K562 (cell line): Measurements from ENCODE around the gene NDUFC2. TPM values are rescaled to one million over a fixed set of nuclear protein-coding genes. Genes with fewer than 3 reads are reported as not detected.

Source experiments
- MGA ChIP-seq: fragments of 450-650 bp; IDR thresholded peaks from 2 replicates; pipeline ENCODE4 v1.6.1; 2016; ENCODE audit warnings: mild to moderate bottlenecking, moderate library complexity
- MYBL2 ChIP-seq, 2 experiments: fragments of 450-650 bp in 1 of 2; sonication (generic) in 1 of 2; formaldehyde crosslinking in 1 of 2; IDR thresholded peaks; 2 replicates each; pipeline versions ENCODE4 v1.6.1 to v1.8.1; 2017 to 2022; ENCODE audit warnings: borderline replicate concordance in 1 of 2, inconsistent platforms in 1 of 2, low read depth in 1 of 2, mild to moderate bottlenecking in 1 of 2, missing genetic modification reagents in 1 of 2, moderate library complexity in 1 of 2
- SMARCE1 ChIP-seq: fragments of 450-650 bp; IDR thresholded peaks from 2 replicates; pipeline ENCODE4 v1.7.1; 2016; ENCODE audit warnings: mild to moderate bottlenecking
- SRSF1 ChIP-seq: fragments of 200-400 bp; formaldehyde crosslinking; IDR thresholded peaks from 2 replicates; pipeline ENCODE4 v1.6.1; 2017; ENCODE audit warnings: mild to moderate bottlenecking, low read depth, low read length, moderate library complexity
- polyA plus RNA-seq, 8 experiments: library from polyadenylated mRNA; depleted of rRNA in 4 of 8; stranded (reverse) in 5 of 8; unstranded in 3 of 8; fragments of >200 nt; fragmentation: Nextera tagmentation in 2 of 8; fragmentation: Illumina TruSeq in 1 of 8; extraction: Ambion mirVana in 2 of 8; extraction: Trizol in 1 of 8; gene quantifications; 2 replicates each; pipeline versions ENCODE4 v1.2.1 to v1.2.3, GENCODE V29; 2011 to 2014; ENCODE audit warnings: inconsistent platforms in 1 of 8, missing spikeins in 1 of 8
- total RNA-seq, 7 experiments: library from RNA; depleted of rRNA in 6 of 7; stranded (reverse); fragments of >200 nt in 6 of 7; fragmentation: Illumina TruSeq in 2 of 7; extraction: Trizol in 2 of 7; gene quantifications; 2 replicates each; pipeline versions ENCODE4 v1.2.1 to v1.2.3, GENCODE V29; 2011 to 2021; ENCODE audit warnings: low replicate concordance in 1 of 7
- TF ChIP-seq, protein P1 (sequence below), 2 experiments: fragments of 450-650 bp; formaldehyde crosslinking in 1 of 2; IDR thresholded peaks; 2 replicates each; pipeline versions ENCODE4 v1.4.0 to v1.6.1; 2014 to 2020; ENCODE audit warnings: mild to moderate bottlenecking in 2 of 2, borderline replicate concordance in 1 of 2, low read depth in 1 of 2
- TF ChIP-seq, protein P2 (sequence below): sonication (generic); formaldehyde crosslinking; IDR thresholded peaks from 2 replicates; pipeline ENCODE4 v1.8.0; 2022; ENCODE audit warnings: missing genetic modification reagents, mild to moderate bottlenecking, moderate library complexity, borderline replicate concordance

NDUFC2 gene
- total and polyA plus RNA-seq, 9 of the 15 experiments (the other 6 are each of a cell fraction or from before 2014, with no cell fraction given) = 168 to 1,119 (median 442) TPM

DNA sequence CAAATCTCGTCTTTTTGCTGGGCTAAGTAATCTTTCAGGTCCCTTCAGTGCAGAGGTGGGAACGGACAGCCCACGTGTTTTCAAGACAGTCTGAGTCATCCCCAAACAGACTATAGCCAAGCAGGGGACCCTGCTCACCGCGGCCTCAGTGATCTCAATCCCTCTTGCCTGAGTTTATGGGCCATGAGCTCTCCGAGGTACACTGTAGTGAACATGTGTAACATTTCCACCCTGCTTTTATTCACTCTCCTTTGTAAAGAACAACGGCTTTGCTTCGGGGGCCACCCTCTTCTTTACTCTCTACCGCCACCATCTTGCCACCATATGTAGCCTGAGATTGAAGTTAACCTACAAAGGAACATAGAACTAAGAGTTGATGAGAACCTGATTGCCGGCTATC is 45.0 kb downstream of the NDUFC2 start (continued):
- TF ChIP-seq MGA (peak; percentile 83), SRSF1 (no peak), MYBL2 (IDR thresholded peaks at IDR 0.05; ENCODE audit: low read depth) (no peak), MYBL2 (CRISPR knock-in tag; IDR thresholded peaks at IDR 0.05; ENCODE audit: borderline replicate concordance) (no peak), SMARCE1 (peak; percentile 38; the same call in 1 of the 2 replicates)
- TF ChIP-seq, protein P1, sequence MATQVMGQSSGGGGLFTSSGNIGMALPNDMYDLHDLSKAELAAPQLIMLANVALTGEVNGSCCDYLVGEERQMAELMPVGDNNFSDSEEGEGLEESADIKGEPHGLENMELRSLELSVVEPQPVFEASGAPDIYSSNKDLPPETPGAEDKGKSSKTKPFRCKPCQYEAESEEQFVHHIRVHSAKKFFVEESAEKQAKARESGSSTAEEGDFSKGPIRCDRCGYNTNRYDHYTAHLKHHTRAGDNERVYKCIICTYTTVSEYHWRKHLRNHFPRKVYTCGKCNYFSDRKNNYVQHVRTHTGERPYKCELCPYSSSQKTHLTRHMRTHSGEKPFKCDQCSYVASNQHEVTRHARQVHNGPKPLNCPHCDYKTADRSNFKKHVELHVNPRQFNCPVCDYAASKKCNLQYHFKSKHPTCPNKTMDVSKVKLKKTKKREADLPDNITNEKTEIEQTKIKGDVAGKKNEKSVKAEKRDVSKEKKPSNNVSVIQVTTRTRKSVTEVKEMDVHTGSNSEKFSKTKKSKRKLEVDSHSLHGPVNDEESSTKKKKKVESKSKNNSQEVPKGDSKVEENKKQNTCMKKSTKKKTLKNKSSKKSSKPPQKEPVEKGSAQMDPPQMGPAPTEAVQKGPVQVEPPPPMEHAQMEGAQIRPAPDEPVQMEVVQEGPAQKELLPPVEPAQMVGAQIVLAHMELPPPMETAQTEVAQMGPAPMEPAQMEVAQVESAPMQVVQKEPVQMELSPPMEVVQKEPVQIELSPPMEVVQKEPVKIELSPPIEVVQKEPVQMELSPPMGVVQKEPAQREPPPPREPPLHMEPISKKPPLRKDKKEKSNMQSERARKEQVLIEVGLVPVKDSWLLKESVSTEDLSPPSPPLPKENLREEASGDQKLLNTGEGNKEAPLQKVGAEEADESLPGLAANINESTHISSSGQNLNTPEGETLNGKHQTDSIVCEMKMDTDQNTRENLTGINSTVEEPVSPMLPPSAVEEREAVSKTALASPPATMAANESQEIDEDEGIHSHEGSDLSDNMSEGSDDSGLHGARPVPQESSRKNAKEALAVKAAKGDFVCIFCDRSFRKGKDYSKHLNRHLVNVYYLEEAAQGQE (IDR thresholded peaks at IDR 0.05; ENCODE audit: borderline replicate concordance) = peak; percentile 32; the same call in 1 of the 2 replicates
- TF ChIP-seq, protein P1 (CRISPR knock-in tag; IDR thresholded peaks at IDR 0.05; ENCODE audit: low read depth) = no peak
- TF ChIP-seq, protein P2, sequence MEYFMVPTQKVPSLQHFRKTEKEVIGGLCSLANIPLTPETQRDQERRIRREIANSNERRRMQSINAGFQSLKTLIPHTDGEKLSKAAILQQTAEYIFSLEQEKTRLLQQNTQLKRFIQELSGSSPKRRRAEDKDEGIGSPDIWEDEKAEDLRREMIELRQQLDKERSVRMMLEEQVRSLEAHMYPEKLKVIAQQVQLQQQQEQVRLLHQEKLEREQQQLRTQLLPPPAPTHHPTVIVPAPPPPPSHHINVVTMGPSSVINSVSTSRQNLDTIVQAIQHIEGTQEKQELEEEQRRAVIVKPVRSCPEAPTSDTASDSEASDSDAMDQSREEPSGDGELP (CRISPR knock-in tag) = no peak
